Suprapubic skin (tissue), 4 donors: ENCODE measurements around the gene TOR4A.

Experiments
- EP300 ChIP-seq: sonication (generic); formaldehyde crosslinking; IDR thresholded peaks from one replicate; pipeline ENCODE4 v1.6.1; 2017; ENCODE audit warnings: antibody characterized with exemption
- POLR2A ChIP-seq, 2 donors: fragments of 450-650 bp; IDR thresholded peaks; one replicate each; pipeline ENCODE4 v1.6.1; 2017; ENCODE audit warnings: antibody characterized with exemption in 2 of 2, mild to moderate bottlenecking in 2 of 2, moderate library complexity in 2 of 2
- POLR2AphosphoS5 ChIP-seq, 3 donors: sonication (generic); formaldehyde crosslinking; IDR thresholded peaks; one replicate each; pipeline ENCODE4 v1.6.1; 2017; ENCODE audit warnings: antibody characterized with exemption in 3 of 3

GRCh38 chr9:137229903-137230704 is 47.4 kb upstream of the TOR4A start:
- TF ChIP-seq POLR2AphosphoS5 (IDR thresholded peaks at IDR 0.05) = no peak
- TF ChIP-seq EP300 = no peak
- TF ChIP-seq POLR2A (IDR thresholded peaks at IDR 0.05) = no peak
